DND-41 (cell line): ENCODE data around the gene SUMF1.

ENCODE experiments used
- ATAC-seq: fragments of 200-7000 bp; cut with Tn5 transposase; 3 replicates; pipeline ENCODE4 v1.9.1; 2021; ENCODE audit warnings: low read depth; ENCODE audit not compliant: insufficient read depth
- DNase-seq: peaks from one replicate; pipeline ENCODE4 v3.0.0-alpha.2; 2020
- H2AFZ ChIP-seq: 2 replicates; pipeline ENCODE4 v1.6.0; 2012; ENCODE audit warnings: low read depth, low read length
- H3K27ac ChIP-seq: 2 replicates; pipeline ENCODE4 v1.5.1; 2012; ENCODE audit warnings: low read length, inconsistent platforms
- H3K27me3 ChIP-seq: fragments of 200-600 bp; sonication (generic); 2 replicates; pipeline ENCODE4 v1.6.0; 2012; ENCODE audit warnings: low read length, mild to moderate bottlenecking, inconsistent platforms; ENCODE audit not compliant: insufficient read depth, poor library complexity
- H3K36me3 ChIP-seq: 2 replicates; pipeline ENCODE4 v1.5.1; 2012; ENCODE audit warnings: low read length, inconsistent platforms; ENCODE audit not compliant: insufficient read depth
- H3K4me1 ChIP-seq: 2 replicates; pipeline ENCODE4 v1.5.1; 2012; ENCODE audit warnings: mild to moderate bottlenecking, low read length; ENCODE audit not compliant: insufficient read depth
- H3K4me2 ChIP-seq: 2 replicates; pipeline ENCODE4 v1.6.0; 2012; ENCODE audit warnings: mild to moderate bottlenecking, moderate library complexity, low read length, inconsistent platforms; ENCODE audit not compliant: insufficient read depth
- H3K4me3 ChIP-seq, 2 experiments: fragments of 200-600 bp in 1 of 2; shearing (Covaris generic) in 1 of 2; 2 replicates each; pipeline ENCODE4 v1.5.1; 2012 to 2016; ENCODE audit warnings: inconsistent platforms in 2 of 2, low read length in 2 of 2, mild to moderate bottlenecking in 2 of 2, low read depth in 1 of 2, moderate library complexity in 1 of 2
- H3K79me2 ChIP-seq: 2 replicates; pipeline ENCODE4 v1.6.0; 2012; ENCODE audit warnings: low read length, inconsistent platforms; ENCODE audit not compliant: insufficient read depth
- H3K9ac ChIP-seq: 2 replicates; pipeline ENCODE4 v1.6.0; 2012; ENCODE audit warnings: low read depth, mild to moderate bottlenecking, inconsistent platforms, low read length, moderate library complexity
- H3K9me3 ChIP-seq: 2 replicates; pipeline ENCODE4 v1.5.1; 2012; ENCODE audit warnings: low read length, moderate library complexity, mild to moderate bottlenecking, inconsistent platforms; ENCODE audit not compliant: insufficient read depth, severe bottlenecking
- H4K20me1 ChIP-seq: 2 replicates; pipeline ENCODE4 v1.6.0; 2012; ENCODE audit warnings: low read length; ENCODE audit not compliant: insufficient read depth
- EZH2 ChIP-seq: IDR thresholded peaks from 3 replicates; pipeline ENCODE4 v1.6.1; 2012; ENCODE audit warnings: borderline replicate concordance, low read depth, mild to moderate bottlenecking, moderate library complexity, low read length, inconsistent platforms; ENCODE audit not compliant: severe bottlenecking
- TF ChIP-seq, protein P1 (sequence below): IDR thresholded peaks from 2 replicates; pipeline ENCODE4 v1.5.1; 2012; ENCODE audit warnings: borderline replicate concordance, low read length, moderate library complexity, mild to moderate bottlenecking; ENCODE audit not compliant: poor library complexity, severe bottlenecking; ENCODE audit errors: extremely low read depth

Gene SUMF1

GRCh38 chr3:4419920-4420319 lies 47.1 kb downstream of the SUMF1 start:
- no peak overlapping the region for H3K4me3 ChIP-seq
- no peak for ATAC-seq

GRCh38 chr3:4419386-4419785 lies 47.7 kb downstream of the SUMF1 start:
- H3K79me2 ChIP-seq: no peaks in the 10 kb centered on the region
- H3K9ac ChIP-seq: no peak overlapping the region
- H3K9me3 ChIP-seq: no peaks in the 10 kb centered on the region
- no peak overlapping the region for H2AFZ ChIP-seq
- H3K4me1 ChIP-seq: no peaks in the 10 kb centered on the region
- DNase-seq (no peak), ATAC-seq (no peak)
- H3K4me2 ChIP-seq: no peak overlapping the region
- no peaks in the 10 kb centered on the region for H3K27me3 ChIP-seq
- no peaks in the 10 kb centered on the region for H4K20me1 ChIP-seq
- peaks cover 4% of the 10 kb centered on the region; the same call in 1 of the 2 replicates for H3K36me3 ChIP-seq
- TF ChIP-seq EZH2: no peak
- TF ChIP-seq, protein P1, sequence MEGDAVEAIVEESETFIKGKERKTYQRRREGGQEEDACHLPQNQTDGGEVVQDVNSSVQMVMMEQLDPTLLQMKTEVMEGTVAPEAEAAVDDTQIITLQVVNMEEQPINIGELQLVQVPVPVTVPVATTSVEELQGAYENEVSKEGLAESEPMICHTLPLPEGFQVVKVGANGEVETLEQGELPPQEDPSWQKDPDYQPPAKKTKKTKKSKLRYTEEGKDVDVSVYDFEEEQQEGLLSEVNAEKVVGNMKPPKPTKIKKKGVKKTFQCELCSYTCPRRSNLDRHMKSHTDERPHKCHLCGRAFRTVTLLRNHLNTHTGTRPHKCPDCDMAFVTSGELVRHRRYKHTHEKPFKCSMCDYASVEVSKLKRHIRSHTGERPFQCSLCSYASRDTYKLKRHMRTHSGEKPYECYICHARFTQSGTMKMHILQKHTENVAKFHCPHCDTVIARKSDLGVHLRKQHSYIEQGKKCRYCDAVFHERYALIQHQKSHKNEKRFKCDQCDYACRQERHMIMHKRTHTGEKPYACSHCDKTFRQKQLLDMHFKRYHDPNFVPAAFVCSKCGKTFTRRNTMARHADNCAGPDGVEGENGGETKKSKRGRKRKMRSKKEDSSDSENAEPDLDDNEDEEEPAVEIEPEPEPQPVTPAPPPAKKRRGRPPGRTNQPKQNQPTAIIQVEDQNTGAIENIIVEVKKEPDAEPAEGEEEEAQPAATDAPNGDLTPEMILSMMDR: no peak
- H3K27ac ChIP-seq: no peak overlapping the region
- no peak overlapping the region for H3K4me3 ChIP-seq

More at GRCh38 chr3:4419920-4420319, 47.1 kb downstream of the SUMF1 start:
- Histone ChIP-seq H3K36me3 (peaks cover 4% of the 10 kb centered on the region; the same call in 1 of the 2 replicates), H3K79me2 (no peaks in the 10 kb centered on the region), H3K27ac (no peak overlapping the region), H3K9ac (no peak overlapping the region), H3K4me2 (no peak overlapping the region), H3K4me1 (no peaks in the 10 kb centered on the region), H4K20me1 (no peaks in the 10 kb centered on the region), H3K9me3 (no peaks in the 10 kb centered on the region), H3K27me3 (no peaks in the 10 kb centered on the region), H2AFZ (no peak overlapping the region)
- DNase-seq: no peak
- TF ChIP-seq, protein P1: no peak
- no peak for TF ChIP-seq EZH2

- H3K27me3 ChIP-seq: no peaks in the 10 kb centered on the region
Observed at GRCh38 chr3:4418156-4418555, 48.9 kb downstream of the SUMF1 start.

More at GRCh38 chr3:4418156-4418555, 48.9 kb downstream of the SUMF1 start:
- Histone ChIP-seq H3K27ac (no peak overlapping the region), H3K36me3 (peaks cover 4% of the 10 kb centered on the region; the same call in 1 of the 2 replicates), H3K9ac (no peak overlapping the region), H3K4me1 (no peaks in the 10 kb centered on the region), H4K20me1 (no peaks in the 10 kb centered on the region), H3K79me2 (no peaks in the 10 kb centered on the region), H2AFZ (no peak overlapping the region), H3K9me3 (no peaks in the 10 kb centered on the region), H3K4me2 (no peak overlapping the region), H3K4me3 (no peak overlapping the region)
- DNase-seq (no peak), ATAC-seq (no peak)
- TF ChIP-seq, protein P1: no peak
- TF ChIP-seq EZH2: no peak
